NCI-H1048 (cell line): ENCODE data around the gene EFS.

Experiments
- DNase-seq: peaks from one replicate; lab custom pipeline; 2025; lab: John Stamatoyannopoulos, UW

Gene EFS

DNA sequence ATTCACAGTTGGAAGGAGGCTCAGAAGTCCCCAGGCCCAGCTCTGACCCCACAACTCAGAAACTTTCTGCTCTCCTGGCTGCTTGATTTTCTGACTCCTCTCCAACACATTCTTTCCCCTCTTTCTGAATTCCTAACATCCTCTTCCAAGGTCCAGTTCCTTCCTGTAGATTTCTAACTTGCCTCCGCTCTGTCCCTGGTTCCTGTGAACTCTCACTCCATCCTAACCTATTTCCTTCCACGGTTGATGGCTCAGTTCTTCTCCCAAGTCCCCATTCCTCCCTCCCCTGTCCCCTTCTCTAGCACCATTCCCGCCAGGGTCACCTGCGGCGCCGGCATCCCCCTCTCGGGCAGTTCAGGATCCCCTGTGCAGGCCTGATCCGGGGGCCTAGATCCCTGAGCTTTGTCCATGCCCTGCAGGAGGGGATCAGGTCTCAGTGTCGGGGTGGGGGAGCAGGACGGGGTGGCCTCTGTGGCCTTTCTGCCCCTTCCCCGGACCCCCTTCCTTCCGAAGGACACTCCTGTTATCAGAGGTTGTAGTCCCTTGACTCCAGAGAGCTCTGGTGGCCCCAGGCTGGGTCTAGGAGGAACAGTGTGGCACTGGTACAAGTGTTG lies 6.3 kb downstream of the EFS start:
- no peak for DNase-seq

DNA sequence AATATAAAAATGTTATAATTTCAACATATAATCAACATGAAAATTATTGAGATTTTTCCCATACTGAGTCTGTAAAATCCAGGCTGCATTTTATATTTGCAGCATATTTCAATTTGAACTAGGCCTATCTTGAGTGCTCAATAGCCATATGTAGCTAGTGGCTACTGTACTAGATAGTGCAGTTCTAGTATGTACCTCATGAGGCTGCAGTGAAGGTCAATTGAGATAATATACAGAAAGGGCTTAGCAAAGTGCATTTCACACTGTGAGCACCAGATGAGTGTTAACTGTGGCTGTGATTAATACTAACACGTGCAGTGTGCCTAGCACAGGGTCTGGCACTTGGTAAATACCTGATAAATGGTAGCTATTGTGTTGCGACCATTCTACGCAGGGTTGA lies 6.9 kb downstream of the EFS start:
- no peak for DNase-seq

GRCh38 chr14:23357261-23357660 lies 7.7 kb downstream of the EFS start:
- no peak for DNase-seq

DNA sequence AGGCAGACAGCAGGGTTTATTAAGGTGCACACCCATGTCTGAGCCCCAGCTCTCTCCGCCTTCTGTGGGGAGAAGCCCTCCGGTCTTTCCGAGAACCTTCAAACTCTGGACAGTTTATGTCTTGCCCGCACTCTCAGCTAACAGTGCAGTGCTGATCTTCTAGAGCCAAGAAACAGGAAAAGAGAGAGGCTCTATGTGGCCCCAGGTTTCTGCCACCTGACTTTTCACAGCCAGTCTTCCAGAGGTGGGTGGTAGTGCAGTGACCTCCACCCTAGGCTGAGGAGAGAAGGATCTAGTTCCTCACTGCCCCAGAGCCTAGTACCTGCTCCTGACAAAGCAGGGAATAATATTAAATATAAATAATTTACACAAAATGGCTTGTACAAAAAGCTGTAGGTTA lies 8.3 kb downstream of the EFS start:
- no peak for DNase-seq

GRCh38 chr14:23355871-23356435 lies 9.0 kb downstream of the EFS start:
- no peak for DNase-seq

DNA sequence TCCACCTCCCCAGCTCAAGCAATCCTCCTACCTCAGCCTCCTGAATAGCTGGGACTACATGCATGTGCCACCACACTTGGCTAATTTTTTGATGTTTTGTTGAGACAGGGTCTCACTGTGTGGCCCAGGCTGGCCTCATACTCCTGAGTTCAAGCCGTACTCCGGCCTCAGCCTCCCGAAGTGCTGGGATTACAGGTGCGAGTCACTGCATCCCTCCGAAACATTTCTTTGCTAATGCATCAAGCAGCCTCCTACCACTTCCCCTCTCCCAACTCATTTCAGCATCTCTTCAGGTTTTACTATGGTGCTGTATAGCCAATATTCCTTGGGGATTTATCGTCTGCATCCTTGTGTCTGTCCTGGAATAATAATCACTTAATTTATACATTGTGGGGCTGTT lies 10.0 kb downstream of the EFS start:
- no peak for DNase-seq

DNA sequence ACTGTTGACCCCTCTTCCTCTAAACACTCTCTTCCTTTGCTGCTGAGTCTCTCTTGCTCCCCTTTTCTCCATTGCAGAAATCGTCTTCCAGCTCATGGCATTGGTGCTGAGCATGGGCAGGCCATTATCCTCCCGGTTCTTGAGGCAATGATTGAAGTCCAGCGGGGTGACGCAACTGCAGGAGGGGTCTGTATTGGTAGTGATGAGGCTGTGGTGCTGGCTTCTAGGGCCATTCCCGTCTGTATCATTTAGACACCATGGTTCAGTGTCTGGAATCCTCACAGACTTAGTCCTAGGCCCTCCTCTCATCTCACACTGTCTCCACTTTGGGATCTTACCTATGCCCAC lies 11.6 kb downstream of the EFS start:
- no peak for DNase-seq

- DNase-seq = peak; percentile 47
These were observed 12.2 kb downstream of the EFS start, which contains the start of gene SLC22A17 for GRCh38 chr14:23352506-23353432. Gene SLC22A17 (minus strand): TSS chr14:23352887.

- DNase-seq = no peak
These were observed 13.1 kb downstream of the EFS start for GRCh38 chr14:23351681-23352505.

DNA sequence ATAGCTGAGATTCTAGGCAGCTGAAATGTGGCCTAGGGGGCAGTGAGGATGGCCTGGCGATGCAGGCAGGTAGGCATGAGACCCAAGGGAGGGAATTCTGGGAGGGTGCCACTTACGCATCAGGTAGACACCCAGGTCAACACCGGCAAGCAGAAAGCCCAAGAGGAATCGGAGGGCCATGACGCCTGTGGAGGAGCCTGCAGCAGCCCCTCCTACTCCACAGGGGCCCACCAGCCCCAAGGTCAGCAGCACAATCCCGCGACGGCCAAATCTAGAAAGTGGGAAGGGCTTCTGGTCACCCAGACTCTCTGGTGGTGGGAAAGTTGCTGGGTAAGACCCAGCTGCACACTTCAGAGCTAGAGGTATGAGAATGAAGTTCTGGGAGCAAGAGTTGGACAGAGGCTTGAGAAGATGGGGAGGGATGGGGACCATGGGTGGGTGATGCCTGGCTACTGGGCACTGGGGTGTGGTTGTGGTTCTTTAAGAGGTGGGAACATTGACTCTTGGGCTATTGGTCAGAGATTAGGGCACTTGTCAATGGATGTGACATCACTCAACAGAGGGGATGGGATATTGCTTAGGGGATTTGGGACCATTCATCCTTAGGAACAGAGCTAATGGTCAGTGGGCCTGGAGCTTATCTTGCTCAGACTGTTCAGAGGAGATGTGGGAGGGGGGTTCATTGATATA lies 15.7 kb downstream of the EFS start:
- DNase-seq = no peak

DNA sequence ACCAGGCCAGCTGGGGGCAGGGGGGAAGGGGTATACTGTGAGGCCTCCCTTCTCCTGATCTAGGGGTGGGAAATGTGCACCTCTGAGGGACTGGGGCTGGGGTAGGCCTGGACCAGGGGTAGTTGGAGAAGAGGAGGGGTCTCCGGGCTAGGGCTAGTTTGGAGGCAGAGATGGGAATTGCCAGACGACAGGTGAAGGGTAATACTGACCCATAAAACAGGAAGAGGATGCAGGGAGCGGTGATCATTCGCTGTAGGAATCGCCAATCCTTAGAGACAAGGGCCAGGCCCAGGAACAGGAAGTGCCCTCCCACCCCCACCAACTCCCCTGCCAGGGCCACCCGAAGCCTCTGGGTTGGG lies 16.7 kb downstream of the EFS start:
- DNase-seq = no peak

- no peak for DNase-seq
These were observed 17.3 kb downstream of the EFS start for GRCh38 chr14:23347406-23348296.

DNA sequence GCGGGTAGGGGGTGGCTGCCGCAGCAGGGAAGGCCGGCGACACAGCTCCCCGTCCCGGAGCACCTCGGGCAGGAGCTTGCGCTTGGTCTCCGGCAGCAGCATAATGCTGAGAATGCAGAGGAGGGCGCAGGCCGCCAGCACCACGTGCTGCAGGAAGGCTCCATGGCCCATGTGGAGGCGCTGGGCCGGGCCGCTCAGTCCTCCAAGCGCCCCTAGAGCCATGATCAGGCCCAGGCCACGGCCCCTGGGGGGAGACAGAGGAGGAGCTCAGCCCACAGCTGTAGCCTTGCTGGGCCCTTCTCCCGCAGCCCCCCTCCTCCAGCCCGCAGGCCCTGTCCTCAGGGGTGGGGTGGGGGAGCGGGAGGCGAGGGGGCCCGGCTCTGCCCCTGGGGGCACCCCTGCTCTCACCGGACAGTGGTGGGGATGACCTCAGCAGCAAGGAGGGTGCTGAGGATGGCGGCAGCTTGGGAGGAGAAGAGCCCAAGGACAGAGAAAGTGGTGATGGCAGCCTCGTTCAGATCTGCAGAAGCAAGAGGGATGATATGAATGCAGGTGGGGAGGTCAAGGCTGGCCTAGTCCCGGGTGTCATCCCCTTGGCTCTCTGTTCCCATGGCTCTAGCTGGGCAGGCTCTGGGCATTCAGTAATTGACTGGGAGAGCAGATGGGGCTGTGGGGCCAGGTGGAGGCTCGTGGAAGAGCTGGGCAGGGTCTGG lies 18.1 kb downstream of the EFS start:
- no peak for DNase-seq

DNA sequence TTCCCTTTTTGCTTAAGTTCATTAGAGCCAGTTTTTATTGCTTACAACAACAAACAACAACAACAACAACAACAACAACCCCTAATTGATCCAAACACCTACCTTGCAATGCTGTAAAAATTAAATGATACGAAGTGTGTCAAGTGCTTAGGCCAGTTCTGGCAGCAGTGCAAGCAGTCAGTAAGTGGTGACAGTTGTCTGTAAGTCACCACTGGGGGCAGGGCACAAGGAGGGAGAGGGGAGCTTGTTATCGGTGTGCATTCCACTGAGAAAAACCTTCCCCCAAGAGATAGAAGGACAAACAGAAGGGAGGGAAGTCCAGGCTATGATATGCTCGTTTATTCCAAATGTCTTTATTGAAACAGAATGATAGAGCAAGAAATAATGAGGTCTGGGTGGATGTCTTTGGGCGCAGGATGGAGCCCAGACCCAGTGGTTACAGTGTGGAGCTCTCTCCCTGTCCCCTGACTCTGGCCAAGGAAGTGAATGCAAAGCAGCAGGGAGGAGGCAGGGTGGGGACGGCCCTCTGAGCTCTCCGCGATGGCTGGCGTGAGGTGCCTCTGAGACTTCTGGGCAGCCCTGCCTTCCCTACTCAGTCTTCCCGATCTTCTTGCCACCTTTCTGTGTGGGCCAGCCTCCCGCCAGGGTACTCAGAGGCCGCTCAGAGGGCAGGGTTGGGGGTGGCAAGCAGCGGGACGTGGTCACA lies 18.8 kb downstream of the EFS start:
- no peak for DNase-seq

- no peak for DNase-seq
These were observed 20.5 kb downstream of the EFS start for GRCh38 chr14:23344481-23344880.

- no peak for DNase-seq
These were observed 25.3 kb downstream of the EFS start for GRCh38 chr14:23339506-23340268.

- no peak for DNase-seq
These were observed 29.3 kb downstream of the EFS start for GRCh38 chr14:23335623-23336022.

DNA sequence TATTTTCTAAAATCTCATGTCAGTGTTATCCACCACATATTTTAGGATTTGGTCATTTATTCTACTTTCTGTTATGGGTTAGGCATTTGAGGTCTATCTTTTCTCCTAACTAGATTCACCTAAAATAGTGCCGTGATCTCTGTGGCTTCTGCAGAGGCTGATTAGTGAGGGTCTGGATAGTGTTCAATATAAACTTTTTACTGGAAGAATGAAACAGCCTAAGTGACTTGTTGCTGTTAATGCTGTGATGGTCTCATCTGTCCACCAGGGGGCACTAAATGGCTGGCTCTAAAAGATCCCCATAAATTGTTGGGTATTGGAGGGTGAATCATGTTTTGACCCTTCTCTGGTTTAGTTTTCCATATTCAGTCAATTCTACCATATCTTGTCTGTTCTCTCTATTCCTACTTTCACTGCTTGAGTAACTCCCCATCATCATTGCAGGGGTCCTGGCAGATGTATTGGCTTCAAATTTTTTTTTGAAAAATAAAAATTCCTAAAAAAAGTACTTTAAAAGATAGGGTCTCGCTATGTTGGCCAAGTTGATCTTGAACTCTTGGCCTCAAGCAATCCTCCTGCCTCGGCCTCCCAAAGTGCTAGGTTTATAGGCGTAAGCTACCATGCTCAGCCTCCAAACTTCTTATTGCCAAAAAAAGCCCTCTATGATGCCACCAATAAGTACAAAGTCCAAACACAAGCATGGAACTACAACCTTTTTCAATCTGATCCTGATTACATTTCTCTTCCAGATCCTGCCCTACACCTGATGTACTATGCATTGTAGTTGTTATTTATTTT lies 36.8 kb downstream of the EFS start:
- peak; percentile 19 for DNase-seq
